Small intestine (tissue), 7 donors: ENCODE measurements around the gene LSM4. TPM values are rescaled to one million over a fixed set of nuclear protein-coding genes. Genes with fewer than 3 reads are reported as not detected.

Experiments used
- DNase-seq, 2 donors: peaks; one replicate each; pipeline versions ENCODE4 v3.0.0 to v3.0.0-alpha.2; 2013
- FAIRE-seq: peaks from 2 replicates; lab custom pipeline; 2012; peaks lifted over from hg19 to GRCh38; lab: Jason Lieb, UNC
- H3K27ac ChIP-seq, 3 donors: one replicate each; pipeline ENCODE4 v1.5.1; 2013; ENCODE audit warnings: low read length in 2 of 3, mild to moderate bottlenecking in 2 of 3, control low read depth in 1 of 3, inconsistent platforms in 1 of 3, low read depth in 1 of 3, moderate library complexity in 1 of 3
- H3K27me3 ChIP-seq, 3 donors: one replicate each; pipeline ENCODE4 v1.6.1; 2013; ENCODE audit warnings: low read length in 3 of 3, inconsistent platforms in 1 of 3; ENCODE audit not compliant: control insufficient read depth in 3 of 3, insufficient read depth in 3 of 3
- H3K36me3 ChIP-seq, 3 donors: one replicate each; pipeline ENCODE4 v1.6.1; 2013; ENCODE audit warnings: low read length in 3 of 3, inconsistent platforms in 1 of 3, low read depth in 1 of 3, mild to moderate bottlenecking in 1 of 3, moderate library complexity in 1 of 3; ENCODE audit not compliant: control insufficient read depth in 3 of 3, insufficient read depth in 2 of 3
- H3K4me1 ChIP-seq, 3 donors: one replicate each; pipeline ENCODE4 v1.6.1; 2013; ENCODE audit warnings: low read length in 2 of 3, inconsistent platforms in 1 of 3, low read depth in 1 of 3, mild to moderate bottlenecking in 1 of 3, moderate library complexity in 1 of 3; ENCODE audit not compliant: control insufficient read depth in 3 of 3, insufficient read depth in 2 of 3
- H3K4me3 ChIP-seq, 3 donors: one replicate each; pipeline ENCODE4 v1.5.1; 2013; ENCODE audit warnings: low read length in 3 of 3, control low read depth in 1 of 3, inconsistent platforms in 1 of 3, low read depth in 1 of 3, mild to moderate bottlenecking in 1 of 3, moderate library complexity in 1 of 3
- H3K9me3 ChIP-seq, 2 donors: one replicate each; pipeline ENCODE4 v1.6.1; 2013; ENCODE audit warnings: low read depth in 1 of 2, low read length in 1 of 2; ENCODE audit not compliant: control insufficient read depth in 2 of 2, insufficient read depth in 1 of 2
- WGBS, 3 donors: extraction: QIAGEN DNeasy Blood & Tissue Kit; methylation state at CpG; one replicate each; pipeline ENCODE4 v1.1.7; 2013; 5-methylcytosine and 5-hydroxymethylcytosine counted together
- polyA plus RNA-seq, 4 donors: library from polyadenylated mRNA; stranded (reverse) in 3 of 4; unstranded in 1 of 4; fragments of 200-250 nt in 3 of 4; fragments of 120-200 nt in 1 of 4; gene quantifications; one replicate each; pipeline versions ENCODE4 v1.2.1 to v1.2.3, GENCODE V29; 2013
- donor health status: healthy with polysubstance abuse.
- donor health status: control.
- donor health status: control.
- donor health status: Bipolar disorder and iron deficiency.
- donor health status: healthy.

LSM4 gene
- polyA plus RNA-seq, 4 donors = 102 to 269 (median 186) TPM

DNA sequence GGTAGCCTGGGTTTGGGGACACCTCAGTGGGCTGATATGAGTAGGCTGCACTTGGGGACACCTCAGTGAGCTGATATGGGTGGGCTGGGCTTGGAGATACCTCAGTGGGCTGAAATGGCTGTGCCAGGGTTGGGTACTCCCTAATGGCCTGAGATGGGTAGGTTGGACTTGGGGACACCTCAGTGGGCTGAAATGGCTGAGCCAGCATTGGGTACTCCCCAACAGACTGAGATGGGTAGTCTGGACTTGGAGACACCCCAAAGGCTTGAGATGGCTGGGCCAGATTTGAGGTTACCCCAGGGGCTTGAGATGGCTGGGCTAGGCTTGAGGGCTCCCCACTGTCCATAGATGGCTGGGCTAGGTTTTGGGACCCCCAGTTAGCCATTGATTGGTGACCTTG is 60.7 kb downstream of the LSM4 start:
- no peak for FAIRE-seq
- H3K27me3 ChIP-seq = no peaks in the 10 kb centered on the region
- H3K9me3 ChIP-seq = no peaks in the 10 kb centered on the region
- no peak for DNase-seq
- H3K36me3 ChIP-seq = peaks cover 0 to 73% (median 9%) of the 10 kb centered on the region in 3 donors
- H3K4me3 ChIP-seq = no peak overlapping the region
- no peaks in the 10 kb centered on the region for H3K4me1 ChIP-seq
- no peak overlapping the region for H3K27ac ChIP-seq

DNA sequence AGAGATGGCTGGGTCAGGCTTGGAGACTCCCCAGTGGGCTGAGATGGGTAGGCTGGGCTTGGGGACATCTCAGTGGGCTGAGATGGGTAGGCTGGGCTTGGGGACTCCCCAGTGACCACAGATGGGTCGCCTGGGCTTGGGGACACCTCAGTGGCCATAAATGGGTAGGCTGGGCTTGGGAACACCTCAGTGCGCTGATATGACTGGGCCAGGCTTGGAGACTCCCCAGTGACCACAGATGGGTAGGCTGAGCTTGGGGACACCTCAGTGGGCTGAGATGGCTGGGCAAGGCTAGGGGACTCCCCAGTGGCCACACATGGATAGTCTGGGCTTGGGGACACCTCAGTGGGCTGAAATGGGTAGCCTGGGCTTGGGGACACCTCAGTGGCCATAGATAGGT is 61.4 kb downstream of the LSM4 start:
- H3K36me3 ChIP-seq = peaks cover 0 to 73% (median 3%) of the 10 kb centered on the region in 3 donors
- H3K4me3 ChIP-seq = no peak overlapping the region
- DNase-seq (no peak), FAIRE-seq (no peak)
- H3K27me3 ChIP-seq = no peaks in the 10 kb centered on the region
- H3K9me3 ChIP-seq = no peaks in the 10 kb centered on the region
- 86 to 96% (median 88%) methylated on average over 2 of the region's 2 CpGs for WGBS, 3 donors
- H3K4me1 ChIP-seq = no peaks in the 10 kb centered on the region
- no peak overlapping the region for H3K27ac ChIP-seq

DNA sequence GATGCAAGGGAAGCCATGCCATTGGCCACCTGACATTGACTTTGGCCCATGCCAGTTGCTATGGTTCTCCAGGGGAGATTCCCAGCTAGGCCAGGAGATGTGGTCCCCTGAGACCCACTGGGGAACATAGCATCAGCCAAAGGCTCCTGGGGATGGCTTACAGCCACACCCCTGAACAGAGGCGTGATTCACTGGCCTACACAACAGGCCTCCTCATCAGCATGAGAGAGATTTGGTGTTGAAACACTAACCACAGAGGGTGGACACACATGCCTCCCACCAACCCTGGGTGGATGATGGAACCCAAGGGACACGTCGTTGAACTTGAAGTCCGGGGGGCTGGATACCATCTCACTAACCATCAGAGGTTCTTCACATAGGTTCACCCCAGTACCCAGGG is 63.0 kb downstream of the LSM4 start:
- H3K9me3 ChIP-seq = no peaks in the 10 kb centered on the region
- no peak overlapping the region for H3K4me3 ChIP-seq
- no peak overlapping the region for H3K27ac ChIP-seq
- 90 to 94% (median 90%) methylated on average over 4 of the region's 4 CpGs for WGBS, 3 donors
- FAIRE-seq (no peak), DNase-seq (no peak)
- peaks cover 0 to 2% (median 0%) of the 10 kb centered on the region in 3 donors for H3K27me3 ChIP-seq
- peaks cover 0 to 4% (median 0%) of the 10 kb centered on the region in 3 donors for H3K4me1 ChIP-seq
- peaks cover 0 to 57% (median 0%) of the 10 kb centered on the region in 3 donors for H3K36me3 ChIP-seq

DNA sequence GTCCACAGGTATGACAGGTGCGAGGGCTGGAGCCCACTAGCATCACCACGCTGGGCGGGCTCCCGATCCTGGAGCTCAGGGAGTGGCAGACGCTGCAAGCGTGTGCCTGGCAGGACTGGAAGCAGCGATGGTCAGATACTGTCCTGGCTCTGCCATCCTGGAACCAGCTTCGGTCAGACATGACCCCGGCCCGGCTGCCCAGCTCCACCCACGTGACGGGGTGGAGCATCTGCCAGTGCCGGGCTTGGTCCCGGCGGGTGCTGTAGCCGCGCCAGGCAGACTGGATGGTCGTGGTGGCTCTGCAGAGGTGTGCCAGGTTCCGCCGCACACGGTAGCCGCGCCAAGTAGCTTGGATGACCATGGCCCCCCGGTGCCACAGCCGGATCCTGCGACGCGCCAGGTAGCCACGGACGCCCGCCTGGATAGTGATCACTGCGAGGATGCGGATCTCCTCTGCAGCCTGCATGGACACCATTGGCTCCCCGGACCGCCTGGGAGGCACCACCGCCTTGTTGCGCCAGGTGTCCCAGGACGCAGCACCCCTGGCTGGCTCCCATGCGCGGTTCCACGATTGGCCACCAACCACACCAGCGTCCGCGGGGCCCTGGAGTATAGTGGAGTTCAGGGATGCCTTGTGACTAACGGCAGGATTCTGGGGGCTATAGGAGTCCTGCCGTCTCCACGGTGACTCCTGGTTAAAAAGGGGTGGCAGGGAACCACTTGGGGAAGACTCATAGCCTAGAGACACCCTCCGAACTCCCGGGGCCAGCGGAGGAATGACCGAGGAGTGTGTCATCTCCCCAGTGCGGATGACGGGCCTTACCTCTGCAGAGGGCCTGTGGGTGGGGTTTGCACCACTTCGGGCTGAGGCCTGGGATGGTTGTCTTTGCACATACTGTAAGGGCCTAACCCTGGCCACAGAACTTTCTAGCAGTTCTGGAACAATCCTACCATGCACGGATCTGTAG is 65.1 kb downstream of the LSM4 start:
- Histone ChIP-seq H3K9me3 (no peaks in the 10 kb centered on the region), H3K4me1 (peaks cover 0 to 23% (median 0%) of the 10 kb centered on the region in 3 donors), H3K36me3 (peaks cover 0 to 36% (median 0%) of the 10 kb centered on the region in 3 donors), H3K27ac (no peak overlapping the region), H3K4me3 (no peak overlapping the region), H3K27me3 (peaks cover 0 to 2% (median 0%) of the 10 kb centered on the region in 3 donors)
- no peak for DNase-seq
- 88 to 92% (median 90%) methylated on average over 46 to 55 of the region's 55 CpGs for WGBS, 3 donors
- FAIRE-seq = no peak

Other genes with a start within 250 kb of the LSM4 start
- gene IL12RB1, start 236.1 kb downstream of the LSM4 start, polyA plus RNA-seq = 1 to 10 TPM in 2 of 4 donors, under 1 TPM in 2; 0.81 to 2.4 (median 1.3) TPM
- 10 to 100 TPM in 3 of 4 donors, 1 to 10 TPM in 1; 9.3 to 34.6 (median 24.9) TPM for gene MAST3, start 225.3 kb downstream of the LSM4 start, polyA plus RNA-seq
- gene PIK3R2, start 169.9 kb downstream of the LSM4 start, polyA plus RNA-seq = 10 to 100 TPM in 2 of 4 donors, 1 to 10 TPM in 2; 1.6 to 71.3 (median 8.1) TPM
- 100 to 1,000 TPM in 2 of 4 donors, 10 to 100 TPM in 2; 51.9 to 480 (median 135) TPM for gene IFI30, start 149.3 kb downstream of the LSM4 start, polyA plus RNA-seq
- 10 to 100 TPM in 3 of 4 donors, 1 to 10 TPM in 1; 6.0 to 25.9 (median 17.2) TPM for gene MPV17L2, start 129.9 kb downstream of the LSM4 start, polyA plus RNA-seq
- 1 to 10 TPM in 3 of 4 donors, under 1 TPM in 1; 0.81 to 6.0 (median 1.9) TPM for gene RAB3A, start 119.0 kb downstream of the LSM4 start, polyA plus RNA-seq
- 1 to 10 TPM in 1 of 4 donors, under 1 TPM in 1, not detected in 2; 0.52 to 1.1 TPM for gene PDE4C, start 96.6 kb downstream of the LSM4 start, polyA plus RNA-seq
- 10 to 100 TPM in 1 of 4 donors, 1 to 10 TPM in 3; 1.5 to 15.2 (median 4.9) TPM for gene IQCN, start 48.6 kb downstream of the LSM4 start, polyA plus RNA-seq
- gene JUND, start 41.5 kb downstream of the LSM4 start, polyA plus RNA-seq = 100 to 1,000 TPM; 129 to 211 (median 162) TPM
- 10 to 100 TPM; 29.1 to 77.9 (median 38.6) TPM for gene PGPEP1, start 17.5 kb upstream of the LSM4 start, polyA plus RNA-seq
- gene GDF15, start 63.1 kb upstream of the LSM4 start, polyA plus RNA-seq = 10 to 100 TPM in 3 of 4 donors, 1 to 10 TPM in 1; 4.5 to 41.5 (median 20.1) TPM
- 1 to 10 TPM in 3 of 4 donors, under 1 TPM in 1; 0.89 to 5.1 (median 3.4) TPM for gene LRRC25, start 74.5 kb upstream of the LSM4 start, polyA plus RNA-seq
- gene SSBP4, start 96.3 kb upstream of the LSM4 start, polyA plus RNA-seq = 100 to 1,000 TPM in 1 of 4 donors, 10 to 100 TPM in 3; 15.9 to 117 (median 44.2) TPM
- gene ISYNA1, start 115.1 kb upstream of the LSM4 start, polyA plus RNA-seq = 10 to 100 TPM in 2 of 4 donors, 1 to 10 TPM in 2; 4.5 to 72.1 (median 9.3) TPM
- gene ELL, start 199.0 kb upstream of the LSM4 start, polyA plus RNA-seq = 10 to 100 TPM in 2 of 4 donors, 1 to 10 TPM in 2; 8.6 to 12.2 (median 10.4) TPM
- gene FKBP8, start 220.5 kb upstream of the LSM4 start, polyA plus RNA-seq = 100 to 1,000 TPM; 144 to 189 (median 180) TPM
- 10 to 100 TPM; 58.8 to 81.3 (median 75.2) TPM for gene KXD1, start 234.8 kb upstream of the LSM4 start, polyA plus RNA-seq
- gene UBA52, start 248.8 kb upstream of the LSM4 start, polyA plus RNA-seq = 1,000 to 10,000 TPM in 2 of 4 donors, 100 to 1,000 TPM in 2; 741 to 1,139 (median 935) TPM